ENCODE data around the gene ZNF8. TPM values are rescaled to one million over a fixed set of nuclear protein-coding genes. Genes with fewer than 3 reads are reported as not detected.
A peak's percentile ranks its signal among the peaks of the same experiment; 100 is the strongest.

Gene ZNF8
- total and polyA plus RNA-seq, 10 of the 15 experiments (the other 5 are each of a cell fraction or from before 2014, with no cell fraction given), result 0.46 to 5.4 (median 2.6) TPM

DNA sequence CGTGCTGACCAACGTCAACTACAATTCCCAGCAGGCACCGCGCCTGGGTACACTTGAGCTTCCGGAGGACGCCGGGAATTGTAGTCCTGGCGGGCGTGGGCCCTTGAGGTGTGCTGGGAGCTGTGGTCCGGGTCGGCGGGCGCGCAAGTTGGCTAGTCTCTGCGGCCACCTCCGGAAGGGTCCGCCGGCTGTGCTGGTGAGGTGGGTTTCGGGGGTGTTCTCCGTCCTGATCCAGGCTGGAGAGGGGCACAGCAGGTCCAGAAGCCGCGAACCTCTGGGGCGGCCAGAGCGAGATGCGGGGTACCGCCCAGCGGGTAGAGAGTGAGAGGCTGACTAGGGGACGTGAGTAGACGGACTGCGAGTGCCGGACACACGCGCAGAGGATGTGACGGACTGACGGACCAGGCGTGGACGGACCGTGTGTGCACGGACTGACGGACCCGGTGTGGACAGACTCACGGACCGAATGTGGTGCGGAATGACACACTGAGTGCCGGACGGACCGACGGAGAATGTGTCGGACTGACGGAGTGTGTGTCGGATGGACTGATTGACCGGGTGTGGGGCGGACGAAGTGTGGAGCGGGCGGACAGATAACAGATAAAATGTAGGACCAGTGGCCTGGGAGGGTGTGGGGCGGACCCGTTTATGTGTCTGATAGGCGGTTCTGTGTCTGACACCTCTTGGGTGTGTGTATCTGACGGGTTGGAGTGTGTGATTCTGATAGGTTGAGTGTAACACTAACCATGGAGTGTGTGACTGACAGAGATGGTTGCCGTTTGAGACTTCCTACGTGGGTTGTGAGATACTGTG is 48.4 kb downstream of the ZNF8 start, which contains the start of gene ZSCAN22:
Gene ZSCAN22 (plus strand): TSS at position 81 of the 813 bp plus-strand sequence. CDS start 7,809 bp downstream, outside the sequence.
- Histone ChIP-seq H3K4me1 (ENCODE audit: control insufficient read depth, insufficient read depth, low read length) (peaks cover 5% of the 10 kb centered on the region), H3K4me2 (ENCODE audit: control insufficient read depth, insufficient read depth) (peak within 1 kb of the TSS; percentile 70), H3K27me3 (replicated peaks in 1 of 2; ENCODE audit: control insufficient read depth in 2 of 2, insufficient read depth in 2 of 2, low read length in 1 of 2) (no peaks in the 10 kb centered on the region), H3K4me3 (peak within 1 kb of the TSS; percentile 74), H3K9ac (ENCODE audit: control insufficient read depth, insufficient read depth, low read length) (peak within 1 kb of the TSS; percentile 74), H3K79me2 (ENCODE audit: control insufficient read depth, insufficient read depth, low read length) (peaks cover 21% of the 10 kb centered on the region), H2AFZ (ENCODE audit: control insufficient read depth, low read depth, low read length) (peak within 1 kb of the TSS; percentile 98), H3K36me3 (ENCODE audit: control insufficient read depth in 2 of 2, insufficient read depth in 2 of 2, low read length in 1 of 2) (no peaks in the 10 kb centered on the region), H4K20me1 (ENCODE audit: control insufficient read depth, insufficient read depth) (no peaks in the 10 kb centered on the region), H3K27ac (ENCODE audit: control insufficient read depth, insufficient read depth) (peak within 1 kb of the TSS; percentile 79), H3K9me3 (replicated peaks; ENCODE audit: control insufficient read depth, insufficient read depth, low read length) (no peaks in the 10 kb centered on the region)
- intact Hi-C loops (cut with micrococcal nuclease; ENCODE audit: unreplicated experiment) (loop anchor here (1.0 to 5.0 kb wide), 5 partner anchors 22 to 190 kb away; partner anchors contain the start of genes ERVK3-1, ZBTB45, ZNF324 and ZNF497), in situ Hi-C loops (cut with MboI) (no loop called here)
- BruUV-seq (replicated peaks), result TSS peak; percentile 81
- POLR2A ChIA-PET, result interaction anchor here (0.7 to 1.7 kb wide), 6 partner anchors 11 to 54 kb away, joined by 3 to 10 read pairs (median 4); partner anchors contain the start of genes ERVK3-1 and ZNF497
- WGBS (ENCODE audit: insufficient coverage, insufficient replicate concordance, low lambda C conversion rate, missing lambda C conversion rate), result under 1% methylated on average over 59 of the region's 62 CpGs
- FAIRE-seq, result peak; percentile 80
- DNase-seq (ENCODE audit: low read depth, low spot score), result peak; percentile 68
- peak; percentile 95 for ATAC-seq
- CTCF ChIA-PET, result interaction anchor here (0.7 to 1.4 kb wide), 5 partner anchors 20 to 862 kb away, joined by 3 to 7 read pairs (median 3); partner anchors contain the start of genes ZBTB45 and ZNF544
- SMC1A ChIA-PET (ENCODE audit: uncharacterized antibody, unreplicated experiment), result interaction anchor here (0.9 to 1.2 kb wide), 3 partner anchors 20 to 37 kb away, joined by 3 to 5 read pairs (median 4); partner anchors contain the start of gene ZNF497
- RAD21 ChIA-PET (ENCODE audit: unreplicated experiment), result interaction anchor here (0.6 to 1.7 kb wide), 7 partner anchors 20 to 194 kb away, joined by 3 to 7 read pairs (median 5); partner anchors contain the start of genes ZBTB45, ZNF497, ZNF584 and ZNF837
- TF ChIP-seq POLR2A (IDR thresholded peaks at IDR 0.05; ENCODE audit: low read depth, low read length) (peak; percentile 88), HDGF (IDR thresholded peaks at IDR 0.05) (peak; percentile 84), NR2C1 (IDR thresholded peaks at IDR 0.05) (peak; percentile 74), SMARCA5 (IDR thresholded peaks at IDR 0.05) (peak; percentile 76; the same call in 1 of the 2 replicates), HDAC2 (IDR thresholded peaks at IDR 0.05) (no peak), POLR2AphosphoS5 (IDR thresholded peaks at IDR 0.05; ENCODE audit: low read length) (peak; percentile 68; the same call in 1 of the 2 replicates), ZBTB33 (IDR thresholded peaks at IDR 0.05) (0 out of 2 replicates have a peak, but pooled peaks have one; percentile 28), BACH1 (IDR thresholded peaks at IDR 0.05; ENCODE audit: borderline replicate concordance) (no peak; the same call in 1 of the 2 replicates), PML (IDR thresholded peaks at IDR 0.05; ENCODE audit: low read length) (peak; percentile 75; the same call in 1 of the 2 replicates), CREM (IDR thresholded peaks at IDR 0.05; ENCODE audit: low read depth) (peak; percentile 98), POLR2AphosphoS2 (IDR thresholded peaks at IDR 0.05; ENCODE audit: low read depth, low read length) (no peak), CHD1 (IDR thresholded peaks at IDR 0.05; ENCODE audit: low read depth, low read length) (peak; percentile 82; the same call in 1 of the 2 replicates)
- TF ChIP-seq, protein P1, sequence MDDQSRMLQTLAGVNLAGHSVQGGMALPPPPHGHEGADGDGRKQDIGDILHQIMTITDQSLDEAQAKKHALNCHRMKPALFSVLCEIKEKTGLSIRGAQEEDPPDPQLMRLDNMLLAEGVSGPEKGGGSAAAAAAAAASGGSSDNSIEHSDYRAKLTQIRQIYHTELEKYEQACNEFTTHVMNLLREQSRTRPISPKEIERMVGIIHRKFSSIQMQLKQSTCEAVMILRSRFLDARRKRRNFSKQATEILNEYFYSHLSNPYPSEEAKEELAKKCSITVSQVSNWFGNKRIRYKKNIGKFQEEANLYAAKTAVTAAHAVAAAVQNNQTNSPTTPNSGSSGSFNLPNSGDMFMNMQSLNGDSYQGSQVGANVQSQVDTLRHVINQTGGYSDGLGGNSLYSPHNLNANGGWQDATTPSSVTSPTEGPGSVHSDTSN (IDR thresholded peaks at IDR 0.05; ENCODE audit: insufficient replicate concordance, low read depth, low read length), result peak; percentile 44
- TF ChIP-seq, protein P2, sequence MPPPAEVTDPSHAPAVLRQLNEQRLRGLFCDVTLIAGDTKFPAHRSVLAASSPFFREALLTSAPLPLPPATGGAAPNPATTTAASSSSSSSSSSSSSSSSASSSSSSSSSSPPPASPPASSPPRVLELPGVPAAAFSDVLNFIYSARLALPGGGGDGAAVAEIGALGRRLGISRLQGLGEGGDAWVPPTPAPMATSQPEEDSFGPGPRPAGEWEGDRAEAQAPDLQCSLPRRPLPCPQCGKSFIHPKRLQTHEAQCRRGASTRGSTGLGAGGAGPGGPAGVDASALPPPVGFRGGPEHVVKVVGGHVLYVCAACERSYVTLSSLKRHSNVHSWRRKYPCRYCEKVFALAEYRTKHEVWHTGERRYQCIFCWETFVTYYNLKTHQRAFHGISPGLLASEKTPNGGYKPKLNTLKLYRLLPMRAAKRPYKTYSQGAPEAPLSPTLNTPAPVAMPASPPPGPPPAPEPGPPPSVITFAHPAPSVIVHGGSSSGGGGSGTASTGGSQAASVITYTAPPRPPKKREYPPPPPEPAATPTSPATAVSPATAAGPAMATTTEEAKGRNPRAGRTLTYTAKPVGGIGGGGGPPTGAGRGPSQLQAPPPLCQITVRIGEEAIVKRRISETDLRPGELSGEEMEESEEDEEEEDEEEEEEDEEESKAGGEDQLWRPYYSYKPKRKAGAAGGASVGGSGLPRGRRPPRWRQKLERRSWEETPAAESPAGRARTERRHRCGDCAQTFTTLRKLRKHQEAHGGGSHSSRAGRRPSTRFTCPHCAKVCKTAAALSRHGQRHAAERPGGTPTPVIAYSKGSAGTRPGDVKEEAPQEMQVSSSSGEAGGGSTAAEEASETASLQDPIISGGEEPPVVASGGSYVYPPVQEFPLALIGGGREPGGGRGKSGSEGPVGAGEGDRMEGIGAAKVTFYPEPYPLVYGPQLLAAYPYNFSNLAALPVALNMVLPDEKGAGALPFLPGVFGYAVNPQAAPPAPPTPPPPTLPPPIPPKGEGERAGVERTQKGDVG (CRISPR knock-in tag; IDR thresholded peaks at IDR 0.05), result no peak

All from GM12878 (cell line).